Heart right ventricle (tissue), 16 donors: Measurements from ENCODE around the gene CHST11. TPM values are rescaled to one million over a fixed set of nuclear protein-coding genes. Genes with fewer than 3 reads are reported as not detected.

Experiments
- ATAC-seq, 8 donors: fragments of 200-7000 bp; cut with Tn5 transposase; one replicate each; pipeline ENCODE4 v1.9.1; 2020; ENCODE audit warnings: mild to moderate bottlenecking in 8 of 8, moderate library complexity in 8 of 8, moderate number of reproducible peaks in 1 of 8
- DNase-seq, 2 donors: peaks; one replicate each; pipeline ENCODE4 v3.0.0-alpha.2; 2020
- H3K27ac ChIP-seq, 10 donors: fragments of 200-600 bp; sonication (generic) in 2 of 10; one replicate each; pipeline versions ENCODE4 v1.5.0 to v1.8.0; 2020 to 2022; ENCODE audit warnings: mild to moderate bottlenecking in 3 of 10
- H3K27me3 ChIP-seq, 7 donors: fragments of 200-600 bp; one replicate each; pipeline ENCODE4 v1.8.0; 2021 to 2022; ENCODE audit warnings: mild to moderate bottlenecking in 2 of 7
- H3K36me3 ChIP-seq, 9 donors: fragments of 200-600 bp; sonication (generic) in 1 of 9; one replicate each; pipeline versions ENCODE4 v1.5.0 to v1.8.0; 2020 to 2022; ENCODE audit warnings: mild to moderate bottlenecking in 2 of 9
- H3K4me1 ChIP-seq, 9 donors: fragments of 200-600 bp; sonication (generic) in 1 of 9; one replicate each; pipeline versions ENCODE4 v1.5.0 to v1.8.0; 2020 to 2022; ENCODE audit warnings: mild to moderate bottlenecking in 4 of 9
- H3K4me3 ChIP-seq, 10 donors: fragments of 200-600 bp; sonication (generic) in 2 of 10; one replicate each; pipeline versions ENCODE4 v1.5.0 to v1.8.0; 2020 to 2022; ENCODE audit warnings: mild to moderate bottlenecking in 7 of 10, moderate library complexity in 2 of 10
- H3K9me3 ChIP-seq, 11 donors: fragments of 200-600 bp in 10 of 11; sonication (generic) in 2 of 11; one replicate each; pipeline versions ENCODE4 v1.5.0 to v1.8.0; 2013 to 2022; ENCODE audit warnings: mild to moderate bottlenecking in 2 of 11, control low read depth in 1 of 11, moderate library complexity in 1 of 11
- CTCF ChIP-seq, 9 donors: fragments of 200-600 bp; sonication (generic) in 2 of 9; IDR thresholded peaks; one replicate each; pipeline versions ENCODE4 v1.5.0 to v1.8.0; 2021 to 2022; ENCODE audit warnings: antibody characterized with exemption in 9 of 9, mild to moderate bottlenecking in 5 of 9, moderate library complexity in 1 of 9
- WGBS, 2 donors: extraction: QIAGEN DNeasy Blood & Tissue Kit; methylation state at CpG; one replicate each; pipeline ENCODE4 v1.1.7; 2013; ENCODE audit warnings: inconsistent platforms in 1 of 2; 5-methylcytosine and 5-hydroxymethylcytosine counted together
- intact Hi-C, 10 donors: fragments of 100-400 bp; cut with DNase I; formaldehyde crosslinking; loops; one replicate each; pipeline versions ENCODE4 v1.11.1 to v1.14.2; 2022
- polyA plus RNA-seq, 2 donors: library from polyadenylated mRNA; stranded (reverse); fragments of 200-250 nt; gene quantifications; one replicate each; pipeline ENCODE4 v1.2.3, GENCODE V29; 2013
- total RNA-seq, 10 donors: library from RNA; stranded (reverse); fragmentation: NEBNext Ultra II Directional in 3 of 10; extraction: Animal tissue kit (Norgen Biotek cat#: 25700) in 3 of 10; gene quantifications; one replicate each; pipeline versions ENCODE4 v1.2.1 to v1.2.4, GENCODE V29; 2021 to 2023
- donor health status: Arrhythmogenic right ventricular cardiomyopathy.
- donor health status: ischemic (EF 13 %, LVEDD 7.1; RV severe dilation, severe dysfunction).
- donor health status: healthy with polysubstance abuse.
- donor health status: DM: no; HTN: yes; CAD: no.
- donor health status: DM: no; HTN: no; CAD: no.
- donor health status: ischemic (EF 25% LVEDD 6.9; RV normal size, moderate dysfunction).
- donor health status: ischemic (EF 25% LVEDD 5.7; RV mildly dilated, moderate dysfunction).
- donor health status: healthy.
- donor health status: DM: yes; HTN: yes; CAD: no.
- donor health status: Ischemic cardiomyopathy.
- donor health status: ischemic (EF 35%, LVEDD 5.7; RV mildly dilated, moderate dysfunction).
- donor health status: nonischemic (EF 11% LVEDD 7.7; RV severe dilation, severe dysfunction).
- donor health status: DM: yes; HTN: yes; CAD: no.
- donor health status: PGD.
- donor health status: ischemic (EF 29% LVEDD 5.4; RV normal size, mild dysfunction).
- donor health status: nonischemic (EF 23%, LVEDD 6.1; RV moderate dilation, normal function).

CHST11 gene
- total and polyA plus RNA-seq, 12 donors, result 1.1 to 12.7 (median 4.3) TPM

GRCh38 chr12:104553421-104553820 lies 96.7 kb downstream of the CHST11 start:
- no peak for DNase-seq
- H3K36me3 ChIP-seq, result no peaks in the 10 kb centered on the region
- no peaks in the 10 kb centered on the region for H3K27me3 ChIP-seq
- intact Hi-C loops, result no loop called here
- no peak for TF ChIP-seq CTCF (IDR thresholded peaks at IDR 0.05)
- peaks cover 0 to 13% (median 0%) of the 10 kb centered on the region in 9 donors for H3K4me1 ChIP-seq
- peaks cover 0 to 14% (median 0%) of the 10 kb centered on the region in 11 donors for H3K9me3 ChIP-seq
- no peak overlapping the region for H3K27ac ChIP-seq
- H3K4me3 ChIP-seq, result no peak overlapping the region
- 95 to 97% methylated on average over 4 of the region's 4 CpGs for WGBS, 2 donors
- no peak for ATAC-seq

GRCh38 chr12:104555648-104556047 lies 98.9 kb downstream of the CHST11 start:
- Histone ChIP-seq H3K36me3 (no peaks in the 10 kb centered on the region), H3K4me3 (no peak overlapping the region), H3K27me3 (no peaks in the 10 kb centered on the region), H3K9me3 (peaks cover 0 to 14% (median 0%) of the 10 kb centered on the region in 11 donors), H3K4me1 (peaks cover 0 to 7% (median 0%) of the 10 kb centered on the region in 9 donors), H3K27ac (no peak overlapping the region)
- 58 to 61% methylated on average over 6 of the region's 6 CpGs for WGBS, 2 donors
- intact Hi-C loops, result no loop called here
- ATAC-seq (no peak), DNase-seq (no peak)
- no peak for TF ChIP-seq CTCF (IDR thresholded peaks at IDR 0.05)

GRCh38 chr12:104557488-104558195 lies 100.9 kb downstream of the CHST11 start:
- ATAC-seq (no peak), DNase-seq (no peak)
- H3K36me3 ChIP-seq, result no peaks in the 10 kb centered on the region
- peaks cover 0 to 7% (median 0%) of the 10 kb centered on the region in 9 donors for H3K4me1 ChIP-seq
- peaks cover 0 to 14% (median 0%) of the 10 kb centered on the region in 11 donors for H3K9me3 ChIP-seq
- intact Hi-C loops, result no loop called here
- H3K27ac ChIP-seq, result no peak overlapping the region
- no peaks in the 10 kb centered on the region for H3K27me3 ChIP-seq
- no peak overlapping the region for H3K4me3 ChIP-seq
- TF ChIP-seq CTCF (IDR thresholded peaks at IDR 0.05), result no peak
- WGBS, 2 donors, result 90 to 92% methylated on average over 13 of the region's 13 CpGs

- no peak for TF ChIP-seq CTCF (IDR thresholded peaks at IDR 0.05)
- DNase-seq (no peak), ATAC-seq (no peak)
- H3K27me3 ChIP-seq, result no peaks in the 10 kb centered on the region
- peaks cover 0 to 7% (median 0%) of the 10 kb centered on the region in 9 donors for H3K36me3 ChIP-seq
- WGBS, 2 donors, result 82 to 92% methylated on average over 5 of the region's 5 CpGs
- H3K9me3 ChIP-seq, result peaks cover 0 to 7% (median 0%) of the 10 kb centered on the region in 11 donors
- H3K4me1 ChIP-seq, result peaks cover 0 to 7% (median 0%) of the 10 kb centered on the region in 9 donors
- H3K4me3 ChIP-seq, result no peak overlapping the region
- no peak overlapping the region for H3K27ac ChIP-seq
- intact Hi-C loops, result no loop called here
These were observed 104.1 kb downstream of the CHST11 start for GRCh38 chr12:104560881-104561280.
